Stimulated activated CD4-positive, alpha-beta T cell treated with anti-CD3 and anti-CD28 coated beads, TNF-alpha, amount 100 ng/mL, for 24 hours (primary cell): ENCODE data around the gene TMEM108.

Experiments used
- DNase-seq, 3 experiments: peaks; one replicate each; pipeline ENCODE4 v3.0.0-alpha.2; 2020; ENCODE audit warnings: low read depth in 3 of 3

Gene TMEM108

GRCh38 chr3:133054586-133054985 lies 16.4 kb downstream of the TMEM108 start:
- DNase-seq, result no peak

DNA sequence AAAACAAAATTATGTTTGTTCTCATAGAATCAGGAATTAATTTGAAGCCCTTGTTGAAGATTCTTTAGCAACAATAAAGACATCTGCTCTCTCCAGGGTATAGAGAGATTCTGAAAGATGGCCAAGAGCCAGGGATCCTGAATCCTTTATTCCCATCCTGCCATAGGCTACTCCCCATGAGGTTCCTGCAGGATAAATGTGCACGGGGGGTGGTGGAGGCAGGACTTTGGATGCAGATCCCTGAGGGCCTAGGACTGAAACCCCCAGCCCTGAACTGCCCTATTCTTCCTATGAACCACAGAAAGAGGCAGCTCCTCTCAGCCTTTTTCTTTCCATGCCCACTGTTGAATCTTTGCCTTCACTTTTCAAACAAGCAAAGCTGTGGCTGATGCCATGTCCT lies 17.1 kb downstream of the TMEM108 start:
- DNase-seq, result no peak

DNA sequence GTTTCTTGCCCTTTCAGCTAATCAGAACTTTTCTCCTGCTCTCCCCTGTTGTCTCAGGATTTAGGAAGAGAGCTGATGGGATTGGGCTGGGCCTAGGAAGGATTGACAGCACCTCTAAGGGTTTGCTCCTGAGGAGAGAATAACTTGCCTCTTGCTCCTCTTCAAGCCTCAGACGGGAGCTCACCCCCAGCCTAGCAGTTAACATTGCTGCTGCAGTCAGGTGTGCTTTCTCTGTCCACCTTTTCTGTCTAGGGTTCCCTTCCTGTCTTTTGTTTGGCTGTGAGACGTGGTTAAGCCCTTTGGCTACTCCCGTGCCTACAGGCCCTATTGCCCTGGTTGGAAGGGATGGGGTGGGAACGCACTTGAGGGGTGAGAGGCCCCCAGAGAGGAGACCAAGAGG lies 20.1 kb downstream of the TMEM108 start:
- DNase-seq, result no peak

DNA sequence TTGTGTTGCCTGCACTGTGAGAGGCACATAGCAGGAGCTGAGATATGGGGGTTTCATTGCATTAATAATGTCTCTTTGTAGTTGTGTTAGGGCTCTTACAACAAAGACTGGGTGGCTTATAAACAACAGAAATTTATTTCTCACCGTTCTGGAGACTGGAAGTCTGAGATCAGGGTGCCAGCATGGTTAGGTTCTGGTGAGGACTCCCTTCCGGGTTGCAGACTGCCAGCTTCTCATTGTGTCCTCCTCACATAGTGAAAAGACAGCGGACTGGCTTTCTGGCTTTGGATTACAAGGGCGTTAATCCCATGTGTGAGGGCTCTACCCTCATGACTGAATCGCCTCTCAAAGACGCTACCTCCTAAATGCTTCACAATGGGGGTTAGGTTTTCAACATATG lies 20.6 kb downstream of the TMEM108 start:
- no peak for DNase-seq

DNA sequence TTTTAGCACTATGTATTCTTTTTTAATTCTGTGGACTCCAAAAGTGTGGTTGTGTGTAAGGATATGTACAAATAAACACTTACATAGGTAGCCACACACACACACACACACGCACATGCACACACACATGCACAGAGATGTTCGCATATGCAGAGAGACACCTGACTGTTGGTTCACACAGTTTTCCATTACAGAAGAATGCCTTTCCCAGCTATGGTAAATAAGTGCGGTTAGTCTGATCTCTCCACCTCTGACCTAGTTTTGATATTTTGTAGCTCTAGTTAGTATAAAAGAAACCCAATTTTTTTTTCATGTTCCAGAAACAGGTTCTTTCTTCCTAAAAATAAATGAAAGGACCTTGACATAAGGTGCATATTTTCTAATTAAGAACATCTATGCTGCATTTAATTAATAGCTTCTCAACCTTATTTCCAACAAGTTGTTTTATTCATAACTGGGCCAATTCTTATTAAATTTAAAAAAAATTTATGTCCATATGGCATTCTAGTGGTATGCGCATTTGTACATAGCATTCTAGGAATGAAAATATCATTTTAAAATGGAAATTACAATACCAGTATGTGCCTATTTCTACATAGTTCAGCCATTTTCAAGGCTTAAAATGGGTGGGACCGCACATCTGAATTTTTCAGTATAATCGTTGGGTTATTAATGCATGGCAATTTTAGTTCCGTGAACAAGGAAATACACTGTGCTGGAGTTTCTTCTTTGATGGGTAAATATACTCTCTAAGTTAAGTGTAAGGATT lies 27.2 kb downstream of the TMEM108 start:
- no peak for DNase-seq

DNA sequence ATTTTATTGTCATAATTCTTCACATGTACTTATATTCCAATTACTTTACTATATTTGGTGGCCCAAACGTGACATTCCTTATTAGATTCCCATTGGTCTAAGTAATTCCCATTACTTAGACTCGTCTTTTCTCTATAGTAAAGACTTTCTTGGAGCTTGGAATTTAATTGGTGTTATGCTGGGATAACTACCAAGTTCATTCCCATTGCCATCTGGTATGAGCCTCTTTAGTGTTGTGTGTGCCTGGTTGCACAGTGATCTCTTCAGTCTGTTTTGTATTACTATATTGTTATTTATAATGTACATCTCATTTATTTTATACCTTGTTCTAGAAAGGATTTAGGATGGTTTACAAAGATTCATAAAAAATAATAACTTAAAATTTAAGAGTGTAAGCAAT lies 27.8 kb downstream of the TMEM108 start:
- DNase-seq, result no peak

GRCh38 chr3:133069556-133070286 lies 31.5 kb downstream of the TMEM108 start:
- DNase-seq, result no peak

GRCh38 chr3:133074977-133075376 lies 36.8 kb downstream of the TMEM108 start:
- no peak for DNase-seq

DNA sequence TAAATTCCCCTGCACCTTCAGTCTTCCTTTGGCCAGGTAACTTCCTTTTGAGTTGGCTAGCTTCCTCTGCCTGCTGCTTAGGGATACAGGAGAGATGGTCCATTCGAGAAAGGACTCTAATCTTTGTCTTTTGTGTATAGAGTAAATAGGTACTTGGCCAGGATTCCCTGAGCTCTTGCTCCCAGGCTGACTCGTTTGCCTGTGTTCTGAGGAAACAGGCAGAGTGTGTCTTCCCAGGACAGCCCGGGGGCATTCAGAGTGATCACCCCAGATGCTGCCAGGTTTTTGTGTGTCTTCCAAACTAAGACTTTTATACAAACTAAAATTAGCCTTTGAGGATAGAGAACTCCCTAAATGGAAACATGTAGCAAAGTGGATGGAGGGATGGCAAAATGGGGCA lies 39.5 kb downstream of the TMEM108 start:
- DNase-seq, result no peak

- DNase-seq, result no peak
Observed at GRCh38 chr3:133079621-133080020, 41.4 kb downstream of the TMEM108 start.

- DNase-seq, result no peak
Observed at GRCh38 chr3:133081016-133081415, 42.8 kb downstream of the TMEM108 start.

DNA sequence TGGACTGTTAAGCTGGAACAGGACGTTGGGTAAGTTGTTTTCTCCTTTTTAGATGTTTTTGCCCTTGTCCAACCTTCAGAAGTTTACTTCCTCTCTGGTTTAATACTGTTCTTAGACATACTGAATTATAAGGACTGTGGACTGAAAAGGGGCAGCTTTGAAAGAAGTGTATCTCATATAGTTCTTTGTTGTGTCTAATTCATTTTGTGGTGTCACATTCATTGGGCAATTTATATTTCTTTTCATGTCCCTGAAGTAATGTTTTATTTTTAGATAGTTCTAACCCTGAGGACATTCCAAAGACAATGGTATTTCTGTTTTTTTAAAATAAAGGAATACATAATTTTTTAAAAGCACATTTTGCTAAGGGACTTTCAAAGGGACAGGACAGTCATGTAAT lies 45.2 kb downstream of the TMEM108 start:
- no peak for DNase-seq

DNA sequence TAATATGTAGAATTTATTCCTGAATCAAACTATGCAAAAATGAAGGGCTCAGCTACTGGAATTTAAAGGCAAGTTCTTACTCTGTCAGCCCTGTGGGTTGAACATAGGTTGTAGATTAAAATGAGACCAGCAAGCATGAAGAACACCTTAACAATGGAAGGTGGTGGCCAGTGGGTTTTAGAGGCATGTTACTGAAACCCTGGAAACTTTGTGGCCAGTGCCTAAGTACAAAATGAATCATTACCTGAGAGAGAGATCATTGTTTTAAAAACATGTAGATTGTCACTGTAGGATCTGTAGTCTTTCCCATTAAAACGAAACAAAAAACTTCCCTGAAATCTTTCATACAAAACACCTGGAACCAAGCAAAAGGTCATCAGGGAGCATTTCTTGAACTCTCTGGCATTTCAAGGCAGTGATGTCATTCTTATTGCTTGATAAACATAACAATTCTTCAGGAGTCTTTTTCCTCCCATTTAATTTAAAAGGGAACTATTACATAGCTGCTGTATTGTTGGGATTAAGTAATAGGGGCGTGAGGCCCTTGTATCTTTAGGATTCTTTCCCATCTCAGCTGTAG lies 51.8 kb downstream of the TMEM108 start:
- DNase-seq, result no peak

GRCh38 chr3:133092681-133093080 lies 54.5 kb downstream of the TMEM108 start:
- no peak for DNase-seq

DNA sequence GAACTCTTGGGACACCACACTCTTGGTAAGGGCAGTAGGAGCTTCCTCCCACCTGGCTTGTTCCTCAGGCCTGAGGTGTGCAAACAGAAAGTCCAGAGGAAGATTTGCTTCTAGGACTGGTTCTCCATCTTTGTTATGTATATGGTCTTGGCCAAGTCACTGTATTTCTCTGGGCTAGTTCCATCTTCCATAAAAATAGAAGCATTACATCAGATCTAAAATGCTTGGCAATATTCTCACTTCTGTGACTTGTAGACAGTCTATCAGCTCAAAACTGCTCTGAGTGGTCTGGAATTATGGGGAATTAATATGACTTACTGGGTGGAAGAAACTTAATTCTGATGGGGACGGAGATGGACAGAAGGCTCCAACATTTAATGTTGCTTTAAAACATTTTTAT lies 55.2 kb downstream of the TMEM108 start:
- no peak for DNase-seq

DNA sequence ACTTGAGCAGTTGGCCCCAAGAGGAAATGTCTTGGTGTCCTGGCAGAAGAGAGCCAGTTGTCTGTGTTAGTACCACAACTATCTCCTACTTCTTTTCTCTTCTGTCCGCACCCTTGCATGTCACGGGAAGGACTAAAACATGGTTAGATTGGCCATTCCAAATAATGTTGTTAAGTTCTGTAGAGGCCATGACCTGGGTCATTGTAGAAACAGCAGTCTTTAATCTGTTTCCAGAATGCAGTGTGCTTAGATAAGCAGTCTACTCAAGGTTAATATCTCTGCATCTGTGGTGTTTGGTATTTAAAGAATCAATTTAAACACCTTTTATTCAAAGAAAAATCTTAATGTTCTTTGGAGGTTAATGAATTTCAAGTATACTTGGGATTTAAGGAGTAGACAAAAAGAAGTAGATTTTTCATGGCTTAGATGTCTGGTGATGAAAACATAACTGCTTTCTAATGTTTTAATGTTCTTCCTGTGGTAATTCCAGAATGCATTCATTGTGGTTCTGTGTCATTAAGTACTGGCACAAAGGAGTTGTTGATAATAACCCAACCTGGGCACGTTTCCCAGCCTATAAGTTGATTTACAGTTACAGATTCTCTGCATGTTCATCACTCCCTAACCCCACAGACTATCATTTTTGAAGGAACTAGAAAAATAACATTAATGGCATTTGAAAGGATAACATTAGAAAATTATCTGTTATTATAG lies 58.9 kb downstream of the TMEM108 start:
- DNase-seq, result no peak

DNA sequence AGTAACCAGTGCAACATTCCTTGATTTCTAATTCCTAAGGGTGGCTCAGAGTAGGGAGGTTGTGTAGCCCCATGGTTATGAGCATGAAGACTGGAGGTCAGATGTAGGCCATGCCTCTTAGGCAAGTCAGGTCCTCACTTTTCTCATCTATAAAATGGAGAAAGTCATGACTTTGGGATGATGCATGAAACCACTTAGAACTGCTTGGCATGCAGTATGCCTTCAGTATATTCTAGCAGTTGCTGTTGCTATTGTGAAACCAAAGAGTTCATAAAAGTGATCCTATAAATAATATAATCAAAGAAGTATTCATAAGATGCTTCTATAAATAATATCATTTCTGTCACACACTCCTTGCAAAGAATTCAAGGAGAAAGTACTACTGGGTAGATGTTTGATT lies 65.5 kb downstream of the TMEM108 start:
- DNase-seq, result no peak

GRCh38 chr3:133106169-133106568 lies 68.0 kb downstream of the TMEM108 start:
- DNase-seq, result no peak

GRCh38 chr3:133112666-133113065 lies 74.5 kb downstream of the TMEM108 start:
- DNase-seq, result no peak

DNA sequence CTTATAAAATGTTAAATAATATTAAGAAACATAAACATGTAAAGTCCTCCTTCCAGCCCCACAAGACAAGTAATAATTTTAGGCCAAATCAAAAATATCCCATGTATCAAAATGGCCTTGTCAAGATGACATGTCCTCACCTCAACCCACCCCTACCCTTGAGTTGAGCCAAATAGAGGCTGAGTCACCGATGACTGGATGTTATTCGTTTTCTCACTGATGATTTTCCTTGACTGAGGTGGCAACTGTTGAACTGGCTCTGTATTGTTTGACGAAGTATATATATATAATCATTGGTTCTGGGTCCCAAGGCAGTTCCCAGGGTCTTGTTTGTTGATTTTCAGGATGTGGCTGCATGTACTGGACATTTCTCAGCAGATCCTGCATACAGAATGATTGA lies 75.3 kb downstream of the TMEM108 start:
- no peak for DNase-seq

GRCh38 chr3:133113927-133114597 lies 75.9 kb downstream of the TMEM108 start:
- DNase-seq, result no peak

DNA sequence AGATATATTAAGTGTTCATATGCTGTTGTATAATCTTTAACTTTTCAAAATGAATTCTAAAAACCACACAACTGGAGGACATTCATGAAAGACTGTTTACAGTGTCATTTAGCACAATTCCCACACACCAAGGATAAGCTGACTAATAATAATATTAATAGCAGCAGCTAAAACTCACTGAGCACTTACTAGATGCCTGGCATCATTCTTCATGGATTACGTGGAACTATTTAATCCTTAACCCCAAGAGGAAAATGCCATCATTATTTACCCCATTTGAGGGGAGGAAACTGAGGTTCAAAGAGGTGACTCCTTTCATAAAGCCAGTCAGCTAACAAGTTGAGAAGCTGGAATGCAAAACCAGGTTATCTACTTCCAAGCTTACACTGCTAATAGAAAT lies 77.0 kb downstream of the TMEM108 start:
- no peak for DNase-seq
